ENCODE results near the gene BTG3. TPM values are rescaled to one million over a fixed set of nuclear protein-coding genes. Genes with fewer than 3 reads are reported as not detected.

Gene BTG3
- total RNA-seq, 1 donor from 2014 or later = 61.3 TPM

DNA sequence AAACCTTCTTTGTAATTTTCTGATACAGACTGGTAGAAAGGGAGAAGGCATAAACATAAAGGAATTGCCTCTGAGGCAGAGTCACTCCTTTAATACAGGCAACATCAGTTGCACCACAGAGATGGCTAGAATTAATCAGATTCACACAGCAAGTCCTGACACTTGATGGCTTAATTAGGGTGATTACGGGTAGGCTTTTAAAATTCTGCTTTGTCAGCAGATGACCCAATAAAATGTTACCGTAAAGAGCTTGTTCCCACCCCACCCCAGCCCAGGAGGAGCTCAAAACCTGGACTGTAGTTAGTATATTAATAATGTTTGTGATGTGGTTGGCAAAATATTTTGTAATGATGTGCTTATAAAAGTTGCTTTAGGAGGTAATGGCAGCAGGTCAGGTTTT lies 9.3 kb upstream of the BTG3 start:
- Histone ChIP-seq H3K4me3 (no peak overlapping the region), H3K9me3 (no peaks in the 10 kb centered on the region), H3K27me3 (no peaks in the 10 kb centered on the region), H3K36me3 (no peaks in the 10 kb centered on the region), H3K27ac (no peak overlapping the region), H3K4me1 (no peaks in the 10 kb centered on the region)
- TF ChIP-seq, protein P1, sequence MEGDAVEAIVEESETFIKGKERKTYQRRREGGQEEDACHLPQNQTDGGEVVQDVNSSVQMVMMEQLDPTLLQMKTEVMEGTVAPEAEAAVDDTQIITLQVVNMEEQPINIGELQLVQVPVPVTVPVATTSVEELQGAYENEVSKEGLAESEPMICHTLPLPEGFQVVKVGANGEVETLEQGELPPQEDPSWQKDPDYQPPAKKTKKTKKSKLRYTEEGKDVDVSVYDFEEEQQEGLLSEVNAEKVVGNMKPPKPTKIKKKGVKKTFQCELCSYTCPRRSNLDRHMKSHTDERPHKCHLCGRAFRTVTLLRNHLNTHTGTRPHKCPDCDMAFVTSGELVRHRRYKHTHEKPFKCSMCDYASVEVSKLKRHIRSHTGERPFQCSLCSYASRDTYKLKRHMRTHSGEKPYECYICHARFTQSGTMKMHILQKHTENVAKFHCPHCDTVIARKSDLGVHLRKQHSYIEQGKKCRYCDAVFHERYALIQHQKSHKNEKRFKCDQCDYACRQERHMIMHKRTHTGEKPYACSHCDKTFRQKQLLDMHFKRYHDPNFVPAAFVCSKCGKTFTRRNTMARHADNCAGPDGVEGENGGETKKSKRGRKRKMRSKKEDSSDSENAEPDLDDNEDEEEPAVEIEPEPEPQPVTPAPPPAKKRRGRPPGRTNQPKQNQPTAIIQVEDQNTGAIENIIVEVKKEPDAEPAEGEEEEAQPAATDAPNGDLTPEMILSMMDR (IDR thresholded peaks at IDR 0.05) = no peak
- intact Hi-C loops (cut with DNase I) = no loop called here
- ATAC-seq = no peak
- DNase-seq = no peak

GRCh38 chr21:17616831-17617230 lies 4.1 kb upstream of the BTG3 start:
- no peak overlapping the region for H3K4me3 ChIP-seq
- H3K9me3 ChIP-seq = no peaks in the 10 kb centered on the region
- TF ChIP-seq, protein P1 (IDR thresholded peaks at IDR 0.05) = no peak
- H3K27me3 ChIP-seq = no peaks in the 10 kb centered on the region
- peaks cover 5% of the 10 kb centered on the region for H3K4me1 ChIP-seq
- intact Hi-C loops (cut with DNase I) = no loop called here
- no peaks in the 10 kb centered on the region for H3K36me3 ChIP-seq
- H3K27ac ChIP-seq = no peak overlapping the region
- DNase-seq = no peak
- no peak for ATAC-seq

GRCh38 chr21:17613242-17613676 lies 558 bp upstream of the BTG3 start:
- ATAC-seq = peak; percentile 75
- H3K4me1 ChIP-seq = peaks cover 14% of the 10 kb centered on the region
- TF ChIP-seq, protein P1 (IDR thresholded peaks at IDR 0.05) = no peak
- no peaks in the 10 kb centered on the region for H3K27me3 ChIP-seq
- peak overlapping the region; percentile 79 for H3K4me3 ChIP-seq
- no peaks in the 10 kb centered on the region for H3K9me3 ChIP-seq
- peaks cover 4% of the 10 kb centered on the region for H3K36me3 ChIP-seq
- peak; percentile 89 for DNase-seq
- H3K27ac ChIP-seq = peak overlapping the region; percentile 91
- intact Hi-C loops (cut with DNase I) = no loop called here

DNA sequence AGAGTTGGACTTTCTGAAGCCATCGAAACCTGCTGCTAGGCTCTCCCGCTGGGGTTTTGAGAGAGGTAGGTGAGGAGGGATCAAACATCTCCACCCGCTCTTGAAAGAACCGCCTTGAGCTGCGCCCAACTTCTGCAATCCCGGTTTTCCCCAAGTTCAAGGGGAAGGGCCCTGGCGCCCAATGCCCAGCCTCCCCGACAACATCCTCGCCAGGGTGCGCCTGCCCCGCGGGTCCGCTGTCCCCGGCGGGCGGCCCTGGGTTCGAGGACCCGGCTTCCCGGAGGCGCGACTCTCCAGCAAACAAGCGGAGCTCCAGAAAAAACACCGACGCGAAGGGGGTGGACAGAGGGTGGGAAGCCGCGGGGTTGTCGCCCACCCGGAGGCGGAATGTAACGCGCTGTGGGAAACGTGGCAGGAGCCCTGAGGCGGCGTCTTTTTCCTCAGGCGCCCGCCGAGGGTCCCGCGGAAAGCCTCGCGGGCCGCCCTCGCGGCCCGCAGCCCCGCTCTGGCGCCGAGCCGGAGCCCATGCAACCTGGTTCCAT lies 607 bp downstream of the BTG3 start:
- Histone ChIP-seq H3K36me3 (peaks cover 14% of the 10 kb centered on the region), H3K27me3 (no peaks in the 10 kb centered on the region), H3K9me3 (no peaks in the 10 kb centered on the region), H3K4me1 (peaks cover 14% of the 10 kb centered on the region), H3K4me3 (peak overlapping the region; percentile 79), H3K27ac (peak overlapping the region; percentile 91)
- intact Hi-C loops (cut with DNase I) = no loop called here
- ATAC-seq (peak; percentile 62), DNase-seq (peak; percentile 82)
- TF ChIP-seq, protein P1 (IDR thresholded peaks at IDR 0.05) = no peak

- Histone ChIP-seq H3K36me3 (peaks cover 14% of the 10 kb centered on the region), H3K4me3 (peak overlapping the region; percentile 79), H3K27ac (peak overlapping the region; percentile 91), H3K27me3 (no peaks in the 10 kb centered on the region), H3K9me3 (no peaks in the 10 kb centered on the region), H3K4me1 (peaks cover 14% of the 10 kb centered on the region)
- intact Hi-C loops (cut with DNase I) = no loop called here
- DNase-seq = peak; percentile 87
- TF ChIP-seq, protein P1 (IDR thresholded peaks at IDR 0.05) = no peak
- peak; percentile 55 for ATAC-seq
These were observed 1.2 kb downstream of the BTG3 start for GRCh38 chr21:17611414-17612022.
